Mammary epithelial cell (primary cell): Measurements from ENCODE around the gene LMNB1.

Experiments used
- EZH2 ChIP-seq: IDR thresholded peaks from 2 replicates; pipeline ENCODE4 v1.6.1; 2012; ENCODE audit warnings: low read length, inconsistent platforms, borderline replicate concordance
- TF ChIP-seq, protein P1 (sequence below), 2 donors: IDR thresholded peaks in 1 of 2; conservative IDR thresholded peaks in 1 of 2; 2 replicates each; pipeline ENCODE4 v1.5.1; 2011 to 2012; ENCODE audit warnings: inconsistent platforms in 2 of 2, low read length in 2 of 2, mild to moderate bottlenecking in 2 of 2, control low read depth in 1 of 2, low read depth in 1 of 2; ENCODE audit not compliant: insufficient read depth in 1 of 2; ENCODE audit errors: extremely low read depth in 1 of 2

DNA sequence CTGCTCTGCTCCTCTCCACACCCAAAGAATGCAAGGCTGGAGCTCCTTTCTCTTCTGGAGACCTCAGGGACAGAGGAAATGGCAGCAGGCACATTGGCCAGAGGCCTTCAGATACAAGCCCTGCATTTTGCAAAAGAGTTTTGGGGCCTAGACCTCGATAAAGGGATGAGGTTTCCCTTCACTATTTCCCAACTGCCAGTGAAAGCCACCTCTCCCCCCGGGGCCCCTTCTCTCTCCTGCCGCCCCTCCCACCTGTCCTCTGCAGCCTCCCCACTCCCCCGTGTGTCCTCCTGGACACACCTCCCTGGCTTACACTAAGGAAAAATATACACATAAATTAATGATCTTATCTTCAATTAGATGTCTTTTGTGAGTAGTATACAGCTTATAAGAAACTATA, 21.3 kb upstream of the LMNB1 start:
- TF ChIP-seq, protein P1, sequence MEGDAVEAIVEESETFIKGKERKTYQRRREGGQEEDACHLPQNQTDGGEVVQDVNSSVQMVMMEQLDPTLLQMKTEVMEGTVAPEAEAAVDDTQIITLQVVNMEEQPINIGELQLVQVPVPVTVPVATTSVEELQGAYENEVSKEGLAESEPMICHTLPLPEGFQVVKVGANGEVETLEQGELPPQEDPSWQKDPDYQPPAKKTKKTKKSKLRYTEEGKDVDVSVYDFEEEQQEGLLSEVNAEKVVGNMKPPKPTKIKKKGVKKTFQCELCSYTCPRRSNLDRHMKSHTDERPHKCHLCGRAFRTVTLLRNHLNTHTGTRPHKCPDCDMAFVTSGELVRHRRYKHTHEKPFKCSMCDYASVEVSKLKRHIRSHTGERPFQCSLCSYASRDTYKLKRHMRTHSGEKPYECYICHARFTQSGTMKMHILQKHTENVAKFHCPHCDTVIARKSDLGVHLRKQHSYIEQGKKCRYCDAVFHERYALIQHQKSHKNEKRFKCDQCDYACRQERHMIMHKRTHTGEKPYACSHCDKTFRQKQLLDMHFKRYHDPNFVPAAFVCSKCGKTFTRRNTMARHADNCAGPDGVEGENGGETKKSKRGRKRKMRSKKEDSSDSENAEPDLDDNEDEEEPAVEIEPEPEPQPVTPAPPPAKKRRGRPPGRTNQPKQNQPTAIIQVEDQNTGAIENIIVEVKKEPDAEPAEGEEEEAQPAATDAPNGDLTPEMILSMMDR (conservative IDR thresholded peaks at IDR 0.05 in 1 of 2, IDR thresholded peaks at IDR 0.05 in 1 of 2; ENCODE audit: extremely low read depth in 1 of 2, insufficient read depth in 1 of 2, low read depth in 1 of 2, low read length in 2 of 2) = no peak
- TF ChIP-seq EZH2 = no peak
